Panc1 (cell line): ENCODE measurements around the gene HEPACAM.

Source experiments
- CTCF ChIP-seq: fragments of 450-650 bp; IDR thresholded peaks from 2 replicates; pipeline ENCODE4 v1.5.1; 2017; ENCODE audit warnings: mild to moderate bottlenecking
- POLR2AphosphoS5 ChIP-seq: IDR thresholded peaks from 2 replicates; pipeline ENCODE4 v1.6.1; 2012; ENCODE audit warnings: mild to moderate bottlenecking, low read depth, low read length, moderate library complexity
- REST ChIP-seq, 2 experiments: IDR thresholded peaks; 2 replicates each; pipeline ENCODE4 v1.6.1; 2011 to 2012; ENCODE audit warnings: low read depth in 2 of 2, control low read depth in 1 of 2, low read length in 1 of 2, mild to moderate bottlenecking in 1 of 2, moderate library complexity in 1 of 2; ENCODE audit not compliant: insufficient read depth in 1 of 2
- SIN3A ChIP-seq: IDR thresholded peaks from 2 replicates; pipeline ENCODE4 v1.6.1; 2012; ENCODE audit warnings: low read depth, mild to moderate bottlenecking, low read length, moderate library complexity, borderline replicate concordance; ENCODE audit not compliant: insufficient read depth
- TCF7L2 ChIP-seq: IDR thresholded peaks from 2 replicates; pipeline ENCODE4 v1.6.1; 2011; ENCODE audit warnings: mild to moderate bottlenecking, low read depth, low read length, inconsistent platforms

GRCh38 chr11:124937336-124937935, 1.6 kb upstream of the HEPACAM start:
- TF ChIP-seq CTCF (no peak), TCF7L2 (no peak), REST (IDR thresholded peaks at IDR 0.05; ENCODE audit: insufficient read depth in 1 of 2, low read depth in 2 of 2, low read length in 1 of 2) (no peak), SIN3A (no peak), POLR2AphosphoS5 (no peak)
